Effector memory CD4-positive, alpha-beta T cell (primary cell): Measurements from ENCODE around the gene GRIK4.

Experiments
- DNase-seq, 3 donors: peaks; one replicate each; pipeline ENCODE4 v3.0.0-alpha.2; 2020
- H3K27ac ChIP-seq: 2 replicates; pipeline ENCODE4 v1.7.0; 2013; ENCODE audit warnings: mild to moderate bottlenecking, low read length, moderate library complexity; ENCODE audit not compliant: insufficient read depth, poor library complexity, severe bottlenecking
- H3K27me3 ChIP-seq: replicated peaks from 2 replicates; pipeline ENCODE4 v1.7.0; 2013; ENCODE audit warnings: mild to moderate bottlenecking, low read length; ENCODE audit not compliant: insufficient read depth, control insufficient read depth, poor library complexity, severe bottlenecking
- H3K36me3 ChIP-seq: 2 replicates; pipeline ENCODE4 v1.7.0; 2013; ENCODE audit warnings: mild to moderate bottlenecking, low read length, moderate library complexity; ENCODE audit not compliant: control insufficient read depth, insufficient read depth
- H3K4me1 ChIP-seq: 2 replicates; pipeline ENCODE4 v1.7.0; 2013; ENCODE audit warnings: low read length, mild to moderate bottlenecking; ENCODE audit not compliant: control insufficient read depth, insufficient read depth, poor library complexity, severe bottlenecking
- H3K4me3 ChIP-seq: 2 replicates; pipeline ENCODE4 v1.7.0; 2013; ENCODE audit warnings: low read length, low read depth, mild to moderate bottlenecking; ENCODE audit not compliant: insufficient read depth, poor library complexity, severe bottlenecking
- H3K9me3 ChIP-seq: 2 replicates; pipeline ENCODE4 v1.7.0; 2013; ENCODE audit warnings: mild to moderate bottlenecking, low read length, moderate library complexity; ENCODE audit not compliant: control insufficient read depth

GRIK4 gene

GRCh38 chr11:120660024-120660565 is 148.5 kb downstream of the GRIK4 start:
- H3K36me3 ChIP-seq: no peaks in the 10 kb centered on the region
- DNase-seq: no peak

GRCh38 chr11:120662071-120662676 is 150.6 kb downstream of the GRIK4 start:
- no peaks in the 10 kb centered on the region for H3K27me3 ChIP-seq
- H3K9me3 ChIP-seq: no peaks in the 10 kb centered on the region
- no peak overlapping the region for H3K4me3 ChIP-seq
- no peak overlapping the region for H3K27ac ChIP-seq
- DNase-seq: no peak
- no peaks in the 10 kb centered on the region for H3K36me3 ChIP-seq
- no peaks in the 10 kb centered on the region for H3K4me1 ChIP-seq

More at GRCh38 chr11:120660024-120660565, 148.5 kb downstream of the GRIK4 start:
- no peaks in the 10 kb centered on the region for H3K27me3 ChIP-seq
- no peak overlapping the region for H3K27ac ChIP-seq
- H3K9me3 ChIP-seq: no peaks in the 10 kb centered on the region
- H3K4me1 ChIP-seq: no peaks in the 10 kb centered on the region
- H3K4me3 ChIP-seq: no peak overlapping the region

GRCh38 chr11:120663142-120663541 is 151.6 kb downstream of the GRIK4 start:
- DNase-seq: no peak
- H3K4me1 ChIP-seq: no peaks in the 10 kb centered on the region

GRCh38 chr11:120666121-120666639 is 154.6 kb downstream of the GRIK4 start:
- H3K36me3 ChIP-seq: no peaks in the 10 kb centered on the region

More at GRCh38 chr11:120663142-120663541, 151.6 kb downstream of the GRIK4 start:
- Histone ChIP-seq H3K4me3 (no peak overlapping the region), H3K27ac (no peak overlapping the region), H3K9me3 (no peaks in the 10 kb centered on the region), H3K27me3 (no peaks in the 10 kb centered on the region), H3K36me3 (no peaks in the 10 kb centered on the region)

GRCh38 chr11:120667281-120667680 is 155.7 kb downstream of the GRIK4 start:
- H3K27ac ChIP-seq: no peak overlapping the region
- H3K4me3 ChIP-seq: no peak overlapping the region
- H3K36me3 ChIP-seq: no peaks in the 10 kb centered on the region
- no peaks in the 10 kb centered on the region for H3K9me3 ChIP-seq
- no peak for DNase-seq
- H3K4me1 ChIP-seq: no peaks in the 10 kb centered on the region
- H3K27me3 ChIP-seq: no peaks in the 10 kb centered on the region

More at GRCh38 chr11:120666121-120666639, 154.6 kb downstream of the GRIK4 start:
- no peak for DNase-seq
- Histone ChIP-seq H3K27ac (no peak overlapping the region), H3K27me3 (no peaks in the 10 kb centered on the region), H3K9me3 (no peaks in the 10 kb centered on the region), H3K4me1 (no peaks in the 10 kb centered on the region), H3K4me3 (no peak overlapping the region)

GRCh38 chr11:120667934-120668333 is 156.4 kb downstream of the GRIK4 start:
- Histone ChIP-seq H3K4me3 (no peak overlapping the region), H3K27ac (no peak overlapping the region), H3K9me3 (no peaks in the 10 kb centered on the region), H3K36me3 (no peaks in the 10 kb centered on the region), H3K27me3 (no peaks in the 10 kb centered on the region), H3K4me1 (no peaks in the 10 kb centered on the region)
- DNase-seq: no peak

GRCh38 chr11:120668537-120668936 is 157.0 kb downstream of the GRIK4 start:
- Histone ChIP-seq H3K4me1 (no peaks in the 10 kb centered on the region), H3K36me3 (no peaks in the 10 kb centered on the region), H3K27me3 (no peaks in the 10 kb centered on the region), H3K9me3 (no peaks in the 10 kb centered on the region), H3K4me3 (no peak overlapping the region), H3K27ac (no peak overlapping the region)
- DNase-seq: no peak

GRCh38 chr11:120674542-120674941 is 163.0 kb downstream of the GRIK4 start:
- Histone ChIP-seq H3K36me3 (no peaks in the 10 kb centered on the region), H3K4me3 (no peak overlapping the region), H3K27me3 (no peaks in the 10 kb centered on the region), H3K9me3 (no peaks in the 10 kb centered on the region), H3K27ac (no peak overlapping the region), H3K4me1 (no peaks in the 10 kb centered on the region)
- no peak for DNase-seq

- no peak for DNase-seq
- H3K4me1 ChIP-seq: no peaks in the 10 kb centered on the region
- no peaks in the 10 kb centered on the region for H3K27me3 ChIP-seq
Measured at GRCh38 chr11:120675171-120675570, 163.6 kb downstream of the GRIK4 start.

GRCh38 chr11:120676991-120677390 is 165.4 kb downstream of the GRIK4 start:
- no peak for DNase-seq
- Histone ChIP-seq H3K36me3 (no peaks in the 10 kb centered on the region), H3K4me1 (no peaks in the 10 kb centered on the region), H3K4me3 (no peak overlapping the region), H3K27me3 (no peaks in the 10 kb centered on the region), H3K9me3 (no peaks in the 10 kb centered on the region), H3K27ac (no peak overlapping the region)

More at GRCh38 chr11:120675171-120675570, 163.6 kb downstream of the GRIK4 start:
- Histone ChIP-seq H3K27ac (no peak overlapping the region), H3K36me3 (no peaks in the 10 kb centered on the region), H3K9me3 (no peaks in the 10 kb centered on the region), H3K4me3 (no peak overlapping the region)
